ENCODE measurements around the gene THAP11. TPM values are rescaled to one million over a fixed set of nuclear protein-coding genes. Genes with fewer than 3 reads are reported as not detected.
A peak's percentile ranks its signal among the peaks of the same experiment; 100 is the strongest.
"Not testable (repeated sequence)": the region's sequence is repeated elsewhere in the genome, so short reads cannot be mapped to it uniquely, and the experiment has no call there.

Gene THAP11
- total RNA-seq, 4 donors from 2014 or later: 60.2 to 101 (median 78.3) TPM

- H3K36me3 ChIP-seq: peaks cover 34 to 65% (median 57%) of the 10 kb centered on the region in 4 donors
- H3K4me1 ChIP-seq: peaks cover 8 to 22% (median 13%) of the 10 kb centered on the region in 4 donors
- TF ChIP-seq POLR2A (IDR thresholded peaks at IDR 0.05; ENCODE audit: low read depth): no peak
- WGBS: 97% methylated on average over 4 of the region's 4 CpGs
- no peak for DNase-seq (ENCODE audit: extremely low spot score)
- H3K4me3 ChIP-seq: no peak overlapping the region
- H3K27ac ChIP-seq (replicated peaks in 1 of 4): no peak overlapping the region
- no peaks in the 10 kb centered on the region for H3K9me3 ChIP-seq
- intact Hi-C loops (cut with DNase I): no loop called here
- H3K27me3 ChIP-seq: no peaks in the 10 kb centered on the region
Observed at GRCh38 chr16:67828651-67829050, 13.5 kb upstream of the THAP11 start.

DNA sequence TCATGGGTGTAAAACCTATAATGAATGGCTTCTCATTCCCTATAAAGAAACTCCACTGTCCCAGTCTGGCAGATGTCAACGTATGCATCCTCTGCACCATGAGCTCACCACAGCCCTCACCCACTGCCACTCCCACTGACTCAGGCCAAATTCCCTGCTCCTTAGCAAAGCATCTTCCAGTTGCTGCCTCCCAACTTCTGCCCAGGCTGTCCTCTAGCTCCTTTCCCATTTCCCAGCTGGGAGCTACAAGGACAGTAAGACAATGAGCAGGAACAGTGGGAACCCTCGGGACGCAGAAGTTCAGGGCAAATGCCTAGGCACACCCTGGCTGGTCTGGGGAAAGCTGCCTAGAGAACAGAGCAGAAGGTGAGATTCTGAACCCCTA is 9.1 kb upstream of the THAP11 start:
- TF ChIP-seq, protein P1, sequence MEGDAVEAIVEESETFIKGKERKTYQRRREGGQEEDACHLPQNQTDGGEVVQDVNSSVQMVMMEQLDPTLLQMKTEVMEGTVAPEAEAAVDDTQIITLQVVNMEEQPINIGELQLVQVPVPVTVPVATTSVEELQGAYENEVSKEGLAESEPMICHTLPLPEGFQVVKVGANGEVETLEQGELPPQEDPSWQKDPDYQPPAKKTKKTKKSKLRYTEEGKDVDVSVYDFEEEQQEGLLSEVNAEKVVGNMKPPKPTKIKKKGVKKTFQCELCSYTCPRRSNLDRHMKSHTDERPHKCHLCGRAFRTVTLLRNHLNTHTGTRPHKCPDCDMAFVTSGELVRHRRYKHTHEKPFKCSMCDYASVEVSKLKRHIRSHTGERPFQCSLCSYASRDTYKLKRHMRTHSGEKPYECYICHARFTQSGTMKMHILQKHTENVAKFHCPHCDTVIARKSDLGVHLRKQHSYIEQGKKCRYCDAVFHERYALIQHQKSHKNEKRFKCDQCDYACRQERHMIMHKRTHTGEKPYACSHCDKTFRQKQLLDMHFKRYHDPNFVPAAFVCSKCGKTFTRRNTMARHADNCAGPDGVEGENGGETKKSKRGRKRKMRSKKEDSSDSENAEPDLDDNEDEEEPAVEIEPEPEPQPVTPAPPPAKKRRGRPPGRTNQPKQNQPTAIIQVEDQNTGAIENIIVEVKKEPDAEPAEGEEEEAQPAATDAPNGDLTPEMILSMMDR (IDR thresholded peaks at IDR 0.05): no peak
- TF ChIP-seq EP300 (IDR thresholded peaks at IDR 0.05) (no peak), POLR2AphosphoS5 (IDR thresholded peaks at IDR 0.05) (no peak), POLR2A (IDR thresholded peaks at IDR 0.05; ENCODE audit: low read depth) (no peak)
- peaks cover 34 to 44% (median 43%) of the 10 kb centered on the region in 4 donors for H3K36me3 ChIP-seq
- 0% methylated on average over 3 of the region's 3 CpGs for WGBS
- no peak for DNase-seq (ENCODE audit: extremely low spot score)
- intact Hi-C loops (cut with DNase I): no loop called here
- H3K4me1 ChIP-seq: peaks cover 14 to 28% (median 20%) of the 10 kb centered on the region in 4 donors
- peak overlapping the region; percentile 80 to 85 (median 82) for H3K27ac ChIP-seq (replicated peaks in 1 of 4)
- no peaks in the 10 kb centered on the region for H3K9me3 ChIP-seq
- peak overlapping the region; percentile 78 to 98 (median 96) for H3K4me3 ChIP-seq
- H3K27me3 ChIP-seq: no peaks in the 10 kb centered on the region

GRCh38 chr16:67833415-67834241 is 8.5 kb upstream of the THAP11 start:
- no peaks in the 10 kb centered on the region for H3K9me3 ChIP-seq
- H3K4me1 ChIP-seq: peaks cover 14 to 28% (median 20%) of the 10 kb centered on the region in 4 donors
- H3K27me3 ChIP-seq: no peaks in the 10 kb centered on the region
- peak overlapping the region; percentile 80 to 85 (median 82) for H3K27ac ChIP-seq (replicated peaks in 1 of 4)
- H3K4me3 ChIP-seq: peak overlapping the region; percentile 78 to 98 (median 96)
- peak; percentile 82 to 91 for TF ChIP-seq POLR2AphosphoS5 (IDR thresholded peaks at IDR 0.05)
- TF ChIP-seq EP300 (IDR thresholded peaks at IDR 0.05): no peak
- TF ChIP-seq, protein P1 (IDR thresholded peaks at IDR 0.05): no peak
- TF ChIP-seq POLR2A (IDR thresholded peaks at IDR 0.05; ENCODE audit: low read depth): no peak
- 0% methylated on average over 24 of the region's 49 CpGs for WGBS
- H3K36me3 ChIP-seq: peaks cover 30 to 37% (median 37%) of the 10 kb centered on the region in 4 donors
- DNase-seq (ENCODE audit: extremely low spot score): peak; percentile 99
- intact Hi-C loops (cut with DNase I): no loop called here

GRCh38 chr16:67834242-67834614 is 7.9 kb upstream of the THAP11 start:
- Histone ChIP-seq H3K27ac (replicated peaks in 1 of 4) (peak overlapping the region; percentile 80 to 85 (median 82)), H3K4me1 (peaks cover 14 to 28% (median 20%) of the 10 kb centered on the region in 4 donors), H3K4me3 (peak overlapping the region; percentile 78 to 98 (median 96)), H3K9me3 (no peaks in the 10 kb centered on the region), H3K27me3 (no peaks in the 10 kb centered on the region), H3K36me3 (peaks cover 26 to 31% (median 31%) of the 10 kb centered on the region in 4 donors)
- WGBS: 80% methylated on average over 10 of the region's 10 CpGs
- TF ChIP-seq POLR2A (IDR thresholded peaks at IDR 0.05; ENCODE audit: low read depth) (no peak), POLR2AphosphoS5 (IDR thresholded peaks at IDR 0.05) (no peak)
- TF ChIP-seq, protein P1 (IDR thresholded peaks at IDR 0.05): no peak
- intact Hi-C loops (cut with DNase I): no loop called here
- DNase-seq (ENCODE audit: extremely low spot score): no peak

- DNase-seq (ENCODE audit: extremely low spot score); H3K27ac ChIP-seq (replicated peaks in 1 of 4); H3K4me3 ChIP-seq; intact Hi-C loops (cut with DNase I); H3K36me3 ChIP-seq; H3K9me3 ChIP-seq; H3K27me3 ChIP-seq: not testable (repeated sequence)
- WGBS: 93% methylated on average over 10 of the region's 10 CpGs
- peaks cover 20 to 26% (median 24%) of the 10 kb centered on the region in 4 donors for H3K4me1 ChIP-seq
Observed at GRCh38 chr16:67837190-67837589, 4.9 kb upstream of the THAP11 start.
